Epithelial cell of proximal tubule (primary cell): ENCODE data around the gene NYAP2. TPM values are rescaled to one million over a fixed set of nuclear protein-coding genes. Genes with fewer than 3 reads are reported as not detected.

Experiments used
- DNase-seq: peaks from one replicate; pipeline ENCODE4 v3.0.0-alpha.2; 2011; ENCODE audit warnings: low read depth
- H3K4me3 ChIP-seq: 2 replicates; pipeline ENCODE4 v1.5.1; 2011; ENCODE audit warnings: low read depth, mild to moderate bottlenecking, low read length
- total RNA-seq: library from RNA; depleted of rRNA; stranded (reverse); fragments of >200 nt; gene quantifications from 2 replicates; pipeline ENCODE4 v1.2.3, GENCODE V29; 2015
- TF ChIP-seq, protein P1 (sequence below): conservative IDR thresholded peaks from 2 replicates; pipeline ENCODE4 v1.5.1; 2012; ENCODE audit warnings: low read depth, mild to moderate bottlenecking, low read length

Gene NYAP2
- total RNA-seq, 1 donor from 2014 or later, result not detected

DNA sequence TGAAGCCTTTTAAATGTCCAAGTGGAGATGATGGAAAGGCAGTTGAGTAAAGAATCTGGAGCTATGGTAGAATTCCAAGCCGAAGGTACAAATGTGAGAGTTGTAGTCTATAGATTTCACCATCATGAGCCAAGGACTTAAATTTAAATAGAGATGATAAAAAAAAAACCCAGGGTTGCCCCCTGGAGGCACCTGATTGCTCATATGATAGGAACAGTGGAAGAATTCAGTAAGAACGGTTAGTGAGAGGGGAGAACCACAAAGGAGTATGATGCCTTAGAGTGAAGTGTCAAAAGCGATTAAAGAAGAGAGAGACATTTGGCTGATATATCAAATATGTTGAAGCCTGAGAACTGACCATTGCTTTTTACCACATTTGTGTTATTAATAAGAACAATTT, 11.9 kb downstream of the NYAP2 start:
- TF ChIP-seq, protein P1, sequence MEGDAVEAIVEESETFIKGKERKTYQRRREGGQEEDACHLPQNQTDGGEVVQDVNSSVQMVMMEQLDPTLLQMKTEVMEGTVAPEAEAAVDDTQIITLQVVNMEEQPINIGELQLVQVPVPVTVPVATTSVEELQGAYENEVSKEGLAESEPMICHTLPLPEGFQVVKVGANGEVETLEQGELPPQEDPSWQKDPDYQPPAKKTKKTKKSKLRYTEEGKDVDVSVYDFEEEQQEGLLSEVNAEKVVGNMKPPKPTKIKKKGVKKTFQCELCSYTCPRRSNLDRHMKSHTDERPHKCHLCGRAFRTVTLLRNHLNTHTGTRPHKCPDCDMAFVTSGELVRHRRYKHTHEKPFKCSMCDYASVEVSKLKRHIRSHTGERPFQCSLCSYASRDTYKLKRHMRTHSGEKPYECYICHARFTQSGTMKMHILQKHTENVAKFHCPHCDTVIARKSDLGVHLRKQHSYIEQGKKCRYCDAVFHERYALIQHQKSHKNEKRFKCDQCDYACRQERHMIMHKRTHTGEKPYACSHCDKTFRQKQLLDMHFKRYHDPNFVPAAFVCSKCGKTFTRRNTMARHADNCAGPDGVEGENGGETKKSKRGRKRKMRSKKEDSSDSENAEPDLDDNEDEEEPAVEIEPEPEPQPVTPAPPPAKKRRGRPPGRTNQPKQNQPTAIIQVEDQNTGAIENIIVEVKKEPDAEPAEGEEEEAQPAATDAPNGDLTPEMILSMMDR, result no peak
- H3K4me3 ChIP-seq, result no peak overlapping the region
- DNase-seq, result no peak

DNA sequence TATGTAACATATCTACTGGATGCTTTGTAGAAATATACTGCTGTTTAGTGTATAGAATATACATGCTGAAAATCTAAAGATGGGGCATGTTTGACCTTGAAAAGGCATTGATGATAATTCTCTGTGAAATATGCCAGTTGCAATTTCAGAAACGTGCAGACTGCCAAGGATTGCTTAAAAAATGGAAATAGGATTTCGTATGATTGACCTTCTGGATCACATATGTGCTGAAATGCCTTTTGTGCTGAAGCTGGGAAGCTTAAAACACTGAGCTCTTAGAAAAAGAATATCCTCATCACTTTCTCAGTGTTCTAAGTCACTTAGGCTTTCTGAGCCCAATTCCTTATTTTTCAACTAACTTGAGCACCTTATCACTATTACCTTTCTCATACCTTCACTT, 14.3 kb downstream of the NYAP2 start:
- TF ChIP-seq, protein P1, result no peak
- DNase-seq, result no peak

DNA sequence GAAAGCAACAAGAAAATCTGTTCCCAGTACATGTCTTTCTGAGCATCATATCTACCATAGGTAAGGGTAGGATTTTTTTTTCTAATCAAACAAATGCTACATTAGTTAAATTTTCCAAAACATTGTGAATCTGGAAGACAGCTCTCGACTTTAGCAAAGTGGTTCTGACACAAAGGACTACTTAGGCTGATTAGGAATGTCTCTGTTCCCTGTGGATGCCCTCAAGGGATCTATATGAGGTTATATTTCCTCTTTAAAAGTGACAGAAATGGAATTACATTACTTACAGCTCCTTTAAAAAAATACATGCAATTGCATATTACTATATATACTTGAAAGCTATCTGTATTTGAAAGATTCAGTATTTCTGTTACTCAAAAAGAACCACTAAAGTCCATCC, 15.4 kb downstream of the NYAP2 start:
- H3K4me3 ChIP-seq, result no peak overlapping the region
- DNase-seq, result no peak
- TF ChIP-seq, protein P1, result no peak

More for the DNA sequence above, 14.3 kb downstream of the NYAP2 start:
- H3K4me3 ChIP-seq, result no peak overlapping the region

DNA sequence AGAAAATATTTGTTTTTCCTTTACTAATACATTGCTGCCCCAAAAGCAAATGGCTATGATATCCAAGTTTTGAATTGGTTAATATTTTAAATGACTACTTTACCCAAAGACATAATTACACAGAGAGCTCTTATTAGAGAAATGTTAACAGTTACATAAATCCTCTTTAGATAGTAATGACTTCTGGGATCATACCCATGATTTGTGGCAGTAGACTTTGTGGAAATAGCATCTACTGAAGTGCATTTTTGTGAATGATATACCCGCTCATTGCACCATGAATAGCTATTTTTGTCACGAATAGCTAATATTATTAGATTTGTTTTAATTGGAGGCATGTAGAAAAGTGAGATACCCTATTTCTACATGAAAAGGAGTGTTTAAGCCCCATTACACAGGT, 15.8 kb downstream of the NYAP2 start:
- DNase-seq, result no peak
- no peak overlapping the region for H3K4me3 ChIP-seq
- TF ChIP-seq, protein P1, result no peak

DNA sequence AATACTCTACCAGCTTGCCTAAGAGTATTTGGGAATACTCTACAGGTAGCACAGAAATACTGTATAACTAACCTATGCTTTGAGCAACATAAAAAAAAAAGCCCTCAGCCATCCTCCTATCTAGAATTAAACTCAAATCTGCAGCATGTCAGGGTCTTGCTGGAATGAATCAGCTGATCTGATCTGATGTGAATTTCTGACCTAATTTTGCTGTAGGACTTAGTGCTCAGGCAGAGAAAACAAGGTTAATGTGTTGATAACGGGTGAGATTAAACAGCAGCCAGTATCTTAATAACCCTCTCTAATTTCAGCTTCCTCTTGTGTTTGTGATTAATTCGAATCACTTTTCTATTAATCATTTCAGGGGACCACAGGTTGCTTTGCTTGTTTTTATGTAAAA, 16.3 kb downstream of the NYAP2 start:
- H3K4me3 ChIP-seq, result no peak overlapping the region
- DNase-seq, result no peak
- TF ChIP-seq, protein P1, result no peak

DNA sequence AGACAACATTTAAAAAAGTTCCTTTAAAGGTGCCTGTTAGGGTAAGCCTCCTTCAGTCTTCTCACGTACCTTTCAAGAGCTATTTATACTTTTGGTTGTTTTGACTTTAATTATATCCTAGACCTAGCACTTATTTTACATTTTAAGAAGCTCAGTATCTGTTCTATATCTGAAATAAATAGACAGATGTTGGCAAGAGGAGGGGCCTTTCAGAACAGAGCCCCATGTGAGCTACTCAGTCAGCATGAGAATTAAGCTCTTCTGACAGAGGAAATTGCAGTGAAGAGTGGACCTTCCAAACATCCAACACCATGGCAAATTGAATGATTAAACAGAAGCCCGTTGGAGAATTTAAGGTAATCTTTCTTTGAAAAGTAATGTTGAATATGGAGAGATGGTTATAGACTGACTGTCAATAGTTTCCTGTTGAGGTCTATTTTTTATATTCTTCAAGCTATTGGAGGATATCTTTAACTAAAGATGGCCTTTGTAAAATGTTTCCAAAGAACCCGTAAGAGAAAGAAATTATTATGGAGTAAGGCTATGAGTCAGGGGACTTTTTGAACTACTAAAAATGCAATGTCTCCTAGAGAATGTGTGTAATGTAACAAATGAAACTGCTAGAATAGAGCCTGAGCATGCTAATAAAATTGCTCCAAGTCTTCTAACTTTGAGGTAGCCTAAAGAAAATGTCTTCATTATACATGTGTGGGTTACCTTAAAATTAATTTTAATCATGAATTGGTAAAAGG, 17.3 kb downstream of the NYAP2 start:
- DNase-seq, result no peak

More for the DNA sequence above, 17.3 kb downstream of the NYAP2 start:
- H3K4me3 ChIP-seq, result no peak overlapping the region
- TF ChIP-seq, protein P1, result no peak
